ENCODE data around the gene ERGIC1.

Gene ERGIC1

DNA sequence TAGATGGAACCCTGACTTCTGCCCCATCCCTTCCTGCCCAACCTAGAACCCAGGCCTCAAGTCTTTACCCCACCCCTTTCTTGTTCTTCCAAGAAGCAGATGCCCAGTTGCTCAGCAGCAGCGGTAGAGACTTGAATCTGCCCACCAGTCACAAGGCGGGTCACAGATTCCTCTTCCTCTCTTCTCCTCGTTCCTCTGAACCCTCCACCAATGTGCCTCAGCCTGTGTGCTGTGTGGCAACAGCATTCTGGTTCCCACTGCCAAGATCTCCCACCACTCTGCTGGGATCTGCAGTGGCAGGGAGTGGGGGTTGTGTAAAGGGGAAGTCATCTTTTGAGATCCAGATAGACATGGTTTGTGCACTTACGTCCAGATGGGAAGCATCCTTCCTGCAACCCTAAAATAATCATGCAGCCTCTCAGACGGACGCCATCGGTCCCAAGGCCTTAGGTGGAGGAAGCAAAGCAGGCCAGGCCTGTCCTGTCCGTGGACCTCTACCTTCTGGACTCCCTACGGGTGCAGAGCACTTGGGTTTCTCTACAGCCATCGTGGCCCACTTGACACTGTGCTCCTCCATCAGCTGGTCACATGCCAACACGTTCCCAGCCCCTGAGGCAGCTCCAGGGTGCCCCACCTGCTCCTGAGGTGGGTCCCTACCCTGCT, 117.5 kb downstream of the ERGIC1 start:
- no peak for DNase-seq (ENCODE audit: low read depth)

DNA sequence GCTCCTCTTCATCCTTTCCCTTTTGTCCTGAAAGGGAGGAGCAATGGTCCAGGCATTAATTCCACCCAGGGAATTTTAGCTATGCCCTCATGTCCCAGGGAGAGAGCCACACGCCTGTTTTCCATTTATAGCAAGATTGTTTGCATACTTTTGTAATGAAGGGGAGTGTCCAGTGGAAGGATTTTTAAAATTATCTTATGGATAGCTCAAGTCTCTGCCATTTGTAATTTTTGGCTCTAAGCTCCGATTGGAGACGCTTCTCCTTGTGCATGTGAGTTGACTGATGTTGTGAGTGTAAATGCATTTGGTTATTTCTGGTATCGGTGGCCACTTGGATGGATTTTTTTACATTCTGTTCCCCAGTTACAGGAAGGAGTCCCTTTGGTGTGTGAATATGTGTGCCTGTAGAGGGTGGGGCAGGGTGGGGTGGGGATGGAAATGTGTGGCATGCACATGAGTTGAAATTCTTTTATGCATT, 118.0 kb downstream of the ERGIC1 start:
- DNase-seq (ENCODE audit: low read depth) = no peak

DNA sequence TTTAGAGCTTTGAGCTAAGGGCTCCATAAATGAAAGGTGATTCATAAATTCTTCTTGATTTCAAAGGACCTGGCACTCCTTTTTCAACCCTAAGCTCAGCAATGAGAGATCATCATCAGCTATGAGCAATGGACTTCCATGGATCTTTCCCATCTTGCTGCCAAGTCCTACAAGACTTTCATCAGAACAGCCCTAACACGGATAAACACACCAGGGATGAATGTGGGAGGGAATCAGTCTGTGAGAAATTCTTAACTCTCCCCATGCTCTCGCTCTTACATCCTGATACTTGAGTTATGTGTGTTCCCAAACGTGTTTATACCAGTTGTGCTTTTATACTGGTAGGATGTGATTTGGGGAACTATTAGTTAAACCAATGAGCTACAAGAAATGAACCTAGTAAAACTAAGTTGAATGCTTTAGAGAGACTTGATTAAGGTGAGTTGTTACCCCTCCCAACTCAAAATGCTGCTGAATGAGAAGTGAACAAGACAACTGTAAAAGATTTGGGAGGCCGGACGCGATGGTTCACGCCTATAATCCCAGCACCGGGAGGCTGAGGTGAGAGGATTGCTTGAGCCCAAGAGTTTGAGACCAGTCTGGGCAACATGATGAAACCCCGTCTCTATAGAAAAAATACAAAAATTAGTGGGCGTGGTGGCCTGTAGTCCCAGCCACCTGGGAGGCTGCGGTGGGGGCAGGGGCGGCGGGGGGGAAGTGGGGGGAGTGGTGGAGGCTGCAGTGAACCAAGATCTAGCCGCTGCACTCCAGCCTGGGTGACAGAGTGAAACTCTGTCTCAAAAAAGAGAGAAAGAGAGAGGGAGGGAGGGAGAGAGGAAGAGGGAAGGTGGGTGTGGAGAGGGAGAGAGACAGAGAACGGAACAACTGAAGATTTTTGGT, 120.0 kb downstream of the ERGIC1 start:
- DNase-seq (ENCODE audit: low read depth) = no peak

- DNase-seq (ENCODE audit: low read depth) = no peak
Measured at GRCh38 chr5:172954751-172955159, 120.7 kb downstream of the ERGIC1 start.

- no peak for DNase-seq (ENCODE audit: low read depth)
Measured at GRCh38 chr5:172956228-172956627, 122.2 kb downstream of the ERGIC1 start.

DNA sequence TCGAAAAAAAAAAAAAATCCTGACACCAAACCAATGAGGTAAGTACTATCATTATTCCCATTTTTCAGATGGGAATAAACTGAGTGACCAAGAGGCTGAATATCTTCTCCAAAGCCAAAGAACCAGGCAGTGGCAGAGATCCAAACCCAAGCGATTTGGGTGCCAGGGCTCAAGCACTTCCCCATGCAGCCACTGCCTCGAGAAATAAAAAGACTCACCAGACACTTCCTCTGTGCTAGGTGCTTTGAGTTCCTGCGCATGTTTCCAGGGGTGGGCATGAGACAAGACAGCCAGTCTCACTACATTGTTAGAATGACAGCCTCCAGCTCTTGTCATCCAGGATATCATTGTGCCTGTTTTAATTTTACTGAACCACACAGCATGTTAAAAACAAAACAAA, 122.9 kb downstream of the ERGIC1 start:
- DNase-seq (ENCODE audit: low read depth) = no peak

DNA sequence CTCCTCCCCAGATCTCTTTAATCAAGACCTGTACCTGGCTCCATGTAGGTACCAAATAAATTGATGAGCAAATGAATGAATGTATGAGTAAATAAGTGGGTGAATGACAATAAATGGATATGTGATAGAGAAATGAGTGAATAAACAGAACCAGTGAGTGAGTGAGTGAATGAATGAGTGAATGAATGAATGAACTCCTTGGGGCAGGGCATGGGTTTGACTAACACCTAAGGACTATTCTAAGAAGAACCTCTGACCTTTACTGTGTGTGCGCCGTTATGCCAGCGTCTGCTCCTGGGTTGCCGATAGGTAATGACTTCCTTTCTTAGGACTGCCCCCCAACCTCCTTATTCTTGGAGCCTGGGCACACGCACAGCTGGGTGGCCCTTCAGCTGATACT, 123.4 kb downstream of the ERGIC1 start:
- no peak for DNase-seq (ENCODE audit: low read depth)

- DNase-seq (ENCODE audit: low read depth) = peak; percentile 39
Measured at GRCh38 chr5:172958331-172959046, 124.4 kb downstream of the ERGIC1 start.

DNA sequence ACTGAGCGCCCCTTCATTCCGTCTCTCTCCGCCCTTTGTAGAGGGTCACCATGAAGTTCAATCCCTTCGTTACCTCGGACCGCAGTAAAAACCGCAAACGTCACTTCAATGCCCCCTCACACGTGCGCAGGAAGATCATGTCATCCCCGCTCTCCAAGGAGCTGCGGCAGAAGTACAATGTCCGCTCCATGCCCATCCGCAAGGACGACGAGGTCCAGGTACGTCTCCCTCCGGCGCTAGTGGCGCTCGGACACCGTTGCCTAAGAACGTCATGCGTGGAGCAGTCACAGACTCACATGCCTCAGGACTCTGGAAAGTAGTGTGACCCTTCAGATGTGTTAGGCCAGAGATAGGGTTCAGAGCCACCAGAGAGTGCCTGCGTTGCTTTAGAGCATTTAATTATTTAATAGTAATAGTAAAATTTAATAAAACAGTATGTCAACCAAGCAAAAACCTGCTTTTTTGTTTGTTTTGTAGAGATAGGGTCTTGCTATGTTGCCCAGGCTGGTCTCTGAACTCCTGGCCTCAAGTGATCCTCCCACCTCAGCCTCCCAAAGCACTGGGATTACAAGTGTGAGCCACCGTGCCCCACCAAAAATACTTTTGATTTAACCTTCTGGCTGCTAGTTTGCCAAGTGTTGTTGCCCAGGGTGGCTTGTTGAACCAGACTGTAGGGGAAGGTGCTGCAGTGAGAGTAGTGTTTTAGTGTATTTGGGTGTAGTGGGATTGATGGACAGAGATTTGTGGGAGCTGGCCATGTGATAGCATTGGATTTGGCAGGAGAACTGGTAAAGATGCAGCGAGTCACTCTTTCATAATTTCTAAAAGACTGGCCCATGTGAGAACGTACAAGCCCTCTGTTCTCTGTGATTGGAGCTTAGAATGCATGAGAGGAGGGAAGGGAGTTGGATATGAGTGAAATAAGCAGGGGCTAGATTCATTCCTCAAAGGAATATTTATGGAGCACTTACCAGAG, 126.1 kb downstream of the ERGIC1 start:
- DNase-seq (ENCODE audit: low read depth) = no peak

- DNase-seq (ENCODE audit: low read depth) = no peak
Measured at GRCh38 chr5:172969921-172970320, 135.9 kb downstream of the ERGIC1 start.

- DNase-seq (ENCODE audit: low read depth) = no peak
Measured at GRCh38 chr5:172971482-172971881, 137.4 kb downstream of the ERGIC1 start.

DNA sequence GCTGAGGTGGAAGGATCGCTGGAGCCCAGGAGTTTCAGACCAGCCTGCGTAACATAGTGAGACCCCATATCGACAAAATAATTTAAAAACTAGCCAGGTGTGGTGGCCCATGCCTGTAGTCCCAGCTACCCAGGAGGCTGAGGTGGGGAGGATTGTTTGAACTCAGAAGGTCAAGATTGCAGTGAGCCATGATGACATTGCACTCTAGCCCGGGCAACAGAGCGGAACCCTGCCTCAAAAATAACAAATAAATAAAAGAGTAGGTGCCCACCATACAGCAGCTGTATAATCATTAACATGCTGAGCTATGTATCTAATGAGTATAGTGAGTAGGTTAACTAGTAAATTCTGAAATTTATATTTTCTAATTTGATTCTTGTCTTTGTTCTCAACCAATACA, 138.5 kb downstream of the ERGIC1 start:
- no peak for DNase-seq (ENCODE audit: low read depth)

DNA sequence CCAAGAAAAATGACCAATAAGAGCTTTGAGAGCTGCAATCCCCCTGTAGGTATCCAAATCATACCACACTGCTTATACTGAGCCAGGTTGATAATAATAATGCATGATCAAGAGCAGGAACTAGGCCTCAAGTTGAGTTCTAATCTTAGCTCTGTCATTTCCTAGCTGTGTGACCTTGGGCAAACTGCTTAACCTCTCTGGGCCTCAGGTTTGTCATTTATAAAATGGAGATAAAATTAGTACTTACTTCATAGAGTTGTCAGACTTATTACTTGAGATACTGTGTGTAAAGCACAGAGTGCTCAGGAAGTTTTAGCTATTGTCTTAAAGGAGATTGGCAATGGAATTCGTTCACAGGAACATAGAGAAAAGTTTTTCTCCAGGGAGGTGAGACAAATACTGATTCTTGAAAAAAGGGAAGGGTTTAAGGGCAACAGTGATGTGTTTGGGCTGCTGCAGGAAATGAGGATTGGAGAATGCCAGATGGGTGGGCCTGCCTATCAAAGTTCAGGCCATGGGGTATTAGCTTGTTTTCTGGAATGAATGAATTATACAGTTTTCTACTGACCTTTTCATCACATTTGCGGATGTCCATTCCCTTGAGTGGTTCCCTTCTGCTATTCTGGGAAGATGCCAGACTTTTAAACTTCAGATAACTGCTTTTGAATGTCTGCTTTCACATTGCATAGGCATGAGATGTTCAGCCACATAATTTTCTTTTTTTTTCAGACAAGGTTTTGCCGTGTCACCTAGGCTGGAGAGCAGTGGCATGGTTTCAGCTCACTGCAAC, 139.3 kb downstream of the ERGIC1 start:
- no peak for DNase-seq (ENCODE audit: low read depth)

DNA sequence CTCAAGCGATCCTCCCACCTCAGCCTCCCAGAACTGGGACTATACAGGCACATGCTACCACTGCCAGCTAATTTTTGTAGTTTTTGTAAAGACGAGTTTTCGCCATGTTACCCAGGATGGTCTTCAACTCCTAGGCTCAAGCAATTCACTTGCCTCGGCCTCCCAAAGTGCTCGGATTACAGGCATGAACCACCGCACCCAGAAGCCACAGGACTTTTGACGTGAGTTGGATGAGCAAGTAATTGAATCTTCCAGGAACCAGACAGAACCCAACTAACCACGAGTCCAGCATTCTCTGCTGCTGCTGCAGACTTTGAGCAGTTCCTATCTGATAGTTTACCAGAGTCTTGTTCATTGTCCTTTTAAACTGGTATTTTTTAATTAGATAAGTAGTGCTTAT, 139.9 kb downstream of the ERGIC1 start:
- DNase-seq (ENCODE audit: low read depth) = no peak

GRCh38 chr5:172975289-172975688, 141.2 kb downstream of the ERGIC1 start:
- no peak for DNase-seq (ENCODE audit: low read depth)

- DNase-seq (ENCODE audit: low read depth) = no peak
Measured at GRCh38 chr5:172979778-172980177, 145.7 kb downstream of the ERGIC1 start.

- DNase-seq (ENCODE audit: low read depth) = no peak
Measured at GRCh38 chr5:172981931-172982330, 147.9 kb downstream of the ERGIC1 start.

DNA sequence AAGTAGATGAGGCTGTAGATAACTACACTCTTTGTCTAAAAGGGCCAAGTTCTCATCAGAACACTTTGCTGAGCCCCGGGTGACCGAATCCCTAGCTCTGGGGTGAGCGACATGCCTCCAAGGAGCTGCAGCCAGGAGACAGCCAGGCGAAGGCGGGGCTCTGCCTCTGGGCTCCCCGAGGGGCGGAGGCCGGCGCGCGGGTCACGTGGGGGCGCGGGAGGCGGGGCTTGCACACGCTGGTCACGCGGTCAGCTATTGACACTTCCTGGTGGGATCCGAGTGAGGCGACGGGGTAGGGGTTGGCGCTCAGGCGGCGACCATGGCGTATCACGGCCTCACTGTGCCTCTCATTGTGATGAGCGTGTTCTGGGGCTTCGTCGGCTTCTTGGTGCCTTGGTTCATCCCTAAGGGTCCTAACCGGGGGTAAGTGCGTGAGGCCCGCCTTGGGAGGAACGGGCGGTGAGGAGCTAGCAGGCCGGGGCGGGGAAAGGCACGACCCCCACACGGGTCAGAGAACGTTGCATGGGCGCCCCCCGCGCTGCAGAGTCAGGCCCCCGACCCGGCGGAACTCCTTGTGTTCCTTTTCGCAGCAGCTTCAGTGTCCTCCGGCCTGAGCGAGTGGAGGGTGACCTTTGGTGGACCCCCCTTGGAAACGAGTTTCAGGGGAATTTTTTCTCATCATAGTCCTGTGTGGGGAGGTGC, 149.6 kb downstream of the ERGIC1 start, which contains the start of gene ATP6V0E1:
TSS of gene ATP6V0E1 (plus strand) at position 230 of the 702 bp plus-strand sequence. CDS start at position 320, 90 bp downstream.
- peak; percentile 93 for DNase-seq (ENCODE audit: low read depth)

DNA sequence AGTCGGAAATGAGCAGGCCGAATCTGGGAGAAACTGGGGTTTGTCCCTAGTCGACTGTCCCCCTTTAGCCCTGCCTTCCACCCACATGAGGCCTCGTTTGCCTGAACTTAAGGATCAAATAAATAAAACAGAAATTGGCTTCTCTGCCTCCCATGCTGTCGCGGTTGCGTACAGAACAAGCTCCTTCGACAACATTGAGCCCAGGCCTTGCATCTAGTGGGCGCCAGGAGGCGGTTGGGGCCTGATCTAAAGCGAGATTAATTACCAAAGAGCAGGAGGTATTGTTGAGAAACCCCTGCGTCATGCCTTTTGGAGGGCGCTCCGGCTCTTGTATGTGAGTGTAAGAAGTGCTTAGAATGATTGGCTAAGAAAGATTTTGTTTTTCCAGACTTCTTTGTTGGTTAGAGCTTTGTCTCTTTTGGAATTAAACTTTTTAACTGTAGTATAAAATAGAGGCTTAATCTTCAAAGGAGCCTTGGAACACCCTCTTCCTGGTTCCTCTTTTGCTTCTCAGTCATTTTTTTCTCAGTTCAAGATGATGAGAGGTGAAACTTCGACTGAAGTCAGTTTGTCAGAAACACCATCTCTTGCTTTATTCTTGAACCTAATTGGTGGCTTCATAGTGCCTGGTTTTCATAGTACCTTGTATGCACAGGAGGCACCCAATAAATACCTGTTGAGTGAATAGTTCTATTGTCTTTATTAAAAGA, 150.3 kb downstream of the ERGIC1 start:
- DNase-seq (ENCODE audit: low read depth) = peak; percentile 56

All from activated gamma-delta T cell treated with anti-CD3 and anti-CD28 coated beads, Interleukin-2, amount 50 U/mL, for 16 hours (primary cell).